Ovary (tissue), 3 donors: ENCODE measurements around the gene CCR4.

Experiments
- EP300 ChIP-seq: sonication (generic); formaldehyde crosslinking; IDR thresholded peaks from one replicate; pipeline ENCODE4 v1.6.1; 2017; ENCODE audit warnings: antibody characterized with exemption
- POLR2A ChIP-seq: fragments of 450-650 bp; IDR thresholded peaks from one replicate; pipeline ENCODE4 v1.6.1; 2017; ENCODE audit warnings: antibody characterized with exemption, mild to moderate bottlenecking, moderate library complexity
- TF ChIP-seq, protein P1 (sequence below), 3 donors: fragments of 450-650 bp in 2 of 3; fragments of 200-600 bp in 1 of 3; IDR thresholded peaks; one replicate each; pipeline versions ENCODE4 v1.5.1 to v1.8.0; 2016 to 2022; ENCODE audit warnings: antibody characterized with exemption in 3 of 3, mild to moderate bottlenecking in 1 of 3
- donor health status: DM: no; HTN: no; CAD: no.

DNA sequence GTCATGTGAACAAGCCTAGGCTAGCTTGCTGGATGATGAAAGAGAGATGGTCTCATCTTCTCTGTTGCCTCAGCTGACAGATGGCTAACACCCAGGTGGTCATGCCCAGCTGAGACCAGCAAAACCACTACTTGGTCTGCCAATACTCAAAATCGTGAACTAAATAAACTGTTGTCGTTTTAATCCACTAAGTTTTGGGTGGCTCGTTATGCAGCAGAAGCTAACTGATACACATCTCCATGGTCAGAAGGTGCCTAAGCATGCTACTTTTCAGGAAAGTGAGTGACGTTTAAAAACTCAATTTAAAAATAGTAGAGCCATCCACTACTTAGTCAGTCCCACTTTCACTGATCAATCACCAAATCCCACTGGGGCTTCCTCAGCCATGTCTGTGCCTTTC is 52.8 kb downstream of the CCR4 start:
- TF ChIP-seq POLR2A (no peak), EP300 (no peak)
- TF ChIP-seq, protein P1, sequence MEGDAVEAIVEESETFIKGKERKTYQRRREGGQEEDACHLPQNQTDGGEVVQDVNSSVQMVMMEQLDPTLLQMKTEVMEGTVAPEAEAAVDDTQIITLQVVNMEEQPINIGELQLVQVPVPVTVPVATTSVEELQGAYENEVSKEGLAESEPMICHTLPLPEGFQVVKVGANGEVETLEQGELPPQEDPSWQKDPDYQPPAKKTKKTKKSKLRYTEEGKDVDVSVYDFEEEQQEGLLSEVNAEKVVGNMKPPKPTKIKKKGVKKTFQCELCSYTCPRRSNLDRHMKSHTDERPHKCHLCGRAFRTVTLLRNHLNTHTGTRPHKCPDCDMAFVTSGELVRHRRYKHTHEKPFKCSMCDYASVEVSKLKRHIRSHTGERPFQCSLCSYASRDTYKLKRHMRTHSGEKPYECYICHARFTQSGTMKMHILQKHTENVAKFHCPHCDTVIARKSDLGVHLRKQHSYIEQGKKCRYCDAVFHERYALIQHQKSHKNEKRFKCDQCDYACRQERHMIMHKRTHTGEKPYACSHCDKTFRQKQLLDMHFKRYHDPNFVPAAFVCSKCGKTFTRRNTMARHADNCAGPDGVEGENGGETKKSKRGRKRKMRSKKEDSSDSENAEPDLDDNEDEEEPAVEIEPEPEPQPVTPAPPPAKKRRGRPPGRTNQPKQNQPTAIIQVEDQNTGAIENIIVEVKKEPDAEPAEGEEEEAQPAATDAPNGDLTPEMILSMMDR (IDR thresholded peaks at IDR 0.05), result no peak
